Measurements from ENCODE around the gene ABCA6.

ABCA6 gene

DNA sequence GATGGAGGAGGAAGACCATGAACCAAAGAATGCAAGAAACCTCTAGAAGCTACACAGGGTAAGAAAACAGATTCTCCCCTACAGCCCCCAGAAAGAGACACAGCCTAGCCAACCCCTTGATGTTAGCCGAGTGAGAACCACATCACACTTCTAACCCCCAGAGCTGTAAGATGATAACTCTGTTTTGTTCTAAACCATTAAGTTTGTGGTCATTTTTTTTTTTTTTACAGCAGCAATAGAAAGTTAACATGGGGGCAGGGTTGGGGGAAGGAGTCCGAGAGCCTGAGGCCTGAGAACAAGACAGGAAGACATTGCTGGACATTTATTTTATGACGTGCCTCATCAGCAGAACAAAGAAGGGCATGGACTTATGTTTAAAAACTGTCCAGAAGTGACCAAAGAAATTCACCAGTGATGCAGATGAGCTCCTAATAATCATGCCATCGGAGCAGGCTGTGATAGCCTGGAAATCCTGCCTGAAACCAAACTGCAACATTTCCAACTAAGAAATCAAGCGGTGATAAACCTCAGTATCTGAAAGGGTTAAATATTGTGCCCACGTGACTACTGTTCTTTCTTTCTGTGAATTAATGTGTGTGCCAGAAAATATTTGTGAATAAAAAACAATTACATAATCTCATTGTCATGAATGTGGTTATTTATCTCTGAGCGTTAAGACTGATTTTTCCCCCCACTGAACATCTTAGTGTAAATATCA is 82.1 kb downstream of the ABCA6 start:
- Histone ChIP-seq H4K20me1 (ENCODE audit: control insufficient read depth, insufficient read depth, low read depth, low read length) (no peaks in the 10 kb centered on the region), H3K9me3 (ENCODE audit: control insufficient read depth, insufficient read depth, low read length) (no peaks in the 10 kb centered on the region), H3K27me3 (ENCODE audit: control insufficient read depth, low read length) (no peaks in the 10 kb centered on the region; the same call in 1 of the 2 replicates), H3K4me2 (ENCODE audit: low read length) (no peak overlapping the region), H3K4me3 (ENCODE audit: low read length) (no peak overlapping the region), H3K9me2 (replicated peaks; ENCODE audit: control insufficient read depth, low read length) (no peaks in the 10 kb centered on the region), H3K4me1 (ENCODE audit: control insufficient read depth, low read length) (no peaks in the 10 kb centered on the region), H3K79me2 (ENCODE audit: control insufficient read depth, low read length) (no peaks in the 10 kb centered on the region), H3F3A (ENCODE audit: control insufficient read depth, insufficient read depth) (no peaks in the 10 kb centered on the region), H3K36me3 (ENCODE audit: control insufficient read depth, low read length) (no peaks in the 10 kb centered on the region), H3K27ac (ENCODE audit: low read depth, low read length) (no peak overlapping the region)
- TF ChIP-seq EZH2phosphoT487 (IDR thresholded peaks at IDR 0.05; ENCODE audit: borderline replicate concordance, low read length) = no peak

DNA sequence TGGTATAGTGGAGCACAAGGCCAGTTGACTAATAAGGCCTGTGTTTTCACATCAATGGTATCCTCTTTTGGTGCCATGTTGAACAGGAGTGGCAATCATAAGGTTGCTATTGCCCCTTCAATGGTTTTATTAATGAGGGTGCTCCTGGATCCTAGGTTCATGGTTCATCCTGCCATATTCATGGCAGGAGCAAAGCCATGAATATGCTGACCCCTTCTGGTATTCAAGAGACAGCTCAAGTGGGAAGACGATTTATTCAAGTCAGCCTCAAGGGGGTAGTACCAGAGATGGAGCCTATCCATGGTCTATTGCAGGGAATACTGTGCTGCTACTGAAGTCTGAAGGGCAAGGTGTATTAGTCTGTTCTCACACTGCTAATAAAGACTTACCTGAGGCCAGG is 83.5 kb downstream of the ABCA6 start:
- Histone ChIP-seq H3K9me3 (ENCODE audit: control insufficient read depth, insufficient read depth, low read length) (no peaks in the 10 kb centered on the region), H3K4me3 (ENCODE audit: low read length) (no peak overlapping the region), H3K79me2 (ENCODE audit: control insufficient read depth, low read length) (no peaks in the 10 kb centered on the region), H3K36me3 (ENCODE audit: control insufficient read depth, low read length) (no peaks in the 10 kb centered on the region), H3K27ac (ENCODE audit: low read depth, low read length) (no peak overlapping the region), H3K27me3 (ENCODE audit: control insufficient read depth, low read length) (no peaks in the 10 kb centered on the region; the same call in 1 of the 2 replicates), H3K9me2 (replicated peaks; ENCODE audit: control insufficient read depth, low read length) (no peaks in the 10 kb centered on the region), H3K4me2 (ENCODE audit: low read length) (no peak overlapping the region), H4K20me1 (ENCODE audit: control insufficient read depth, insufficient read depth, low read depth, low read length) (no peaks in the 10 kb centered on the region), H3K4me1 (ENCODE audit: control insufficient read depth, low read length) (no peaks in the 10 kb centered on the region), H3F3A (ENCODE audit: control insufficient read depth, insufficient read depth) (no peaks in the 10 kb centered on the region)
- TF ChIP-seq, protein P1, sequence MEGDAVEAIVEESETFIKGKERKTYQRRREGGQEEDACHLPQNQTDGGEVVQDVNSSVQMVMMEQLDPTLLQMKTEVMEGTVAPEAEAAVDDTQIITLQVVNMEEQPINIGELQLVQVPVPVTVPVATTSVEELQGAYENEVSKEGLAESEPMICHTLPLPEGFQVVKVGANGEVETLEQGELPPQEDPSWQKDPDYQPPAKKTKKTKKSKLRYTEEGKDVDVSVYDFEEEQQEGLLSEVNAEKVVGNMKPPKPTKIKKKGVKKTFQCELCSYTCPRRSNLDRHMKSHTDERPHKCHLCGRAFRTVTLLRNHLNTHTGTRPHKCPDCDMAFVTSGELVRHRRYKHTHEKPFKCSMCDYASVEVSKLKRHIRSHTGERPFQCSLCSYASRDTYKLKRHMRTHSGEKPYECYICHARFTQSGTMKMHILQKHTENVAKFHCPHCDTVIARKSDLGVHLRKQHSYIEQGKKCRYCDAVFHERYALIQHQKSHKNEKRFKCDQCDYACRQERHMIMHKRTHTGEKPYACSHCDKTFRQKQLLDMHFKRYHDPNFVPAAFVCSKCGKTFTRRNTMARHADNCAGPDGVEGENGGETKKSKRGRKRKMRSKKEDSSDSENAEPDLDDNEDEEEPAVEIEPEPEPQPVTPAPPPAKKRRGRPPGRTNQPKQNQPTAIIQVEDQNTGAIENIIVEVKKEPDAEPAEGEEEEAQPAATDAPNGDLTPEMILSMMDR (IDR thresholded peaks at IDR 0.05; ENCODE audit: low read depth, low read length, poor library complexity, severe bottlenecking) = peak; percentile 17
- no peak for TF ChIP-seq EZH2phosphoT487 (IDR thresholded peaks at IDR 0.05; ENCODE audit: borderline replicate concordance, low read length)

DNA sequence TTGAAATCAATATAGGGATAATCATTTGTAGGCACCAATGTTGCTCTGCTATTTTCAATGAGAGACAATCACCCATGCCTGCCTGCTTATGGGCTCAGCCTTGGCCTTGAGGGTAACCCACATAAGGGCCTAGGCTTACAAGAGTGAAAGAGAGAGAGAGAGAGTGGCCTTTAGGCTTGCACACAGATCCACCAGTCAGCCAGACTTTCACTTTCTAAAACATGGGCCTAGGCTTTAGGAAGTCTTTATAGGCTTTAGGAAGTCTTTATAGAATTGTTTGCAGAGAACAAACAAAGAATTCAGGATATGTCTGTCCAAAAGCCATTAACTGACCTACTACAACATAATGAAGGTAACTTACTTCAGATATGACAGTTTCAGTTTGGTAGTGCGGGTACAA is 84.4 kb downstream of the ABCA6 start:
- Histone ChIP-seq H3F3A (ENCODE audit: control insufficient read depth, insufficient read depth) (no peaks in the 10 kb centered on the region), H3K4me3 (ENCODE audit: low read length) (no peak overlapping the region), H3K27ac (ENCODE audit: low read depth, low read length) (no peak overlapping the region), H3K36me3 (ENCODE audit: control insufficient read depth, low read length) (no peaks in the 10 kb centered on the region), H3K9me3 (ENCODE audit: control insufficient read depth, insufficient read depth, low read length) (no peaks in the 10 kb centered on the region), H3K4me1 (ENCODE audit: control insufficient read depth, low read length) (no peaks in the 10 kb centered on the region), H4K20me1 (ENCODE audit: control insufficient read depth, insufficient read depth, low read depth, low read length) (no peaks in the 10 kb centered on the region), H3K9me2 (replicated peaks; ENCODE audit: control insufficient read depth, low read length) (no peaks in the 10 kb centered on the region), H3K4me2 (ENCODE audit: low read length) (no peak overlapping the region), H3K27me3 (ENCODE audit: control insufficient read depth, low read length) (no peaks in the 10 kb centered on the region; the same call in 1 of the 2 replicates), H3K79me2 (ENCODE audit: control insufficient read depth, low read length) (no peaks in the 10 kb centered on the region)
- TF ChIP-seq, protein P1 (IDR thresholded peaks at IDR 0.05; ENCODE audit: low read depth, low read length, poor library complexity, severe bottlenecking) = no peak
- no peak for TF ChIP-seq EZH2phosphoT487 (IDR thresholded peaks at IDR 0.05; ENCODE audit: borderline replicate concordance, low read length)

DNA sequence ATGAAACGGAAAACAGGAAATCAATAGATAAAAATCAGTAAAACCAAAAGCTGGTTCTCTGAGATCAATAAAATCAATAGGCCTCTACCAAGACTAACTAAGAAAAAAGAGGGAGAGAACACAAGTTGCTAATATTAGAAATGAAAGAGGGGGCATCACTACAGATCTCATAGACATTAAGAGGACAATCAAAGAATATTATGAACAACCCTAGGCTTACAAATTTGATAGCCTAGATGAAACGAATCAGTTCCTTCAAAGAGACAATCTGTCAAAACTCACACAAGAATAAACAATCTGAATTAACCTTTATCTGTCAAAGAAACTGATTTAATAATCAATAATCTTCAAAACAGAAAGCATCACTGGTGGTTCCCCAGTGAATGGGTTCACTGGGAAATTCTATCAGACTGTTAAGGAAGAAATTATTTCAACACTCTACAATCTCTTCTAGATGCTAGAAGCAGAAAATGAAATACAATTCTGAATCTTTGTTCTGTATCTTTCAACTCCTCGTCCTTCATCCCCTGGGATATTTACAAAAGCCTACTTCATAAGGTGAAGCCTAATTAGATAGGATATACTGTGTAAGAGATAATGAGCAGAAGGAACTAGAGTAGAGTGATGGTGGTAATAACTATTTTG is 85.4 kb downstream of the ABCA6 start:
- H4K20me1 ChIP-seq (ENCODE audit: control insufficient read depth, insufficient read depth, low read depth, low read length) = no peaks in the 10 kb centered on the region

More for the DNA sequence above, 85.4 kb downstream of the ABCA6 start:
- no peaks in the 10 kb centered on the region for H3K9me2 ChIP-seq (replicated peaks; ENCODE audit: control insufficient read depth, low read length)
- H3K27ac ChIP-seq (ENCODE audit: low read depth, low read length) = no peak overlapping the region
- no peak for TF ChIP-seq EZH2phosphoT487 (IDR thresholded peaks at IDR 0.05; ENCODE audit: borderline replicate concordance, low read length)
- H3K79me2 ChIP-seq (ENCODE audit: control insufficient read depth, low read length) = no peaks in the 10 kb centered on the region
- no peaks in the 10 kb centered on the region for H3K4me1 ChIP-seq (ENCODE audit: control insufficient read depth, low read length)
- H3K27me3 ChIP-seq (ENCODE audit: control insufficient read depth, low read length) = no peaks in the 10 kb centered on the region; the same call in 1 of the 2 replicates
- H3K9me3 ChIP-seq (ENCODE audit: control insufficient read depth, insufficient read depth, low read length) = no peaks in the 10 kb centered on the region
- no peaks in the 10 kb centered on the region for H3K36me3 ChIP-seq (ENCODE audit: control insufficient read depth, low read length)
- H3K4me2 ChIP-seq (ENCODE audit: low read length) = no peak overlapping the region
- H3K4me3 ChIP-seq (ENCODE audit: low read length) = no peak overlapping the region
- H3F3A ChIP-seq (ENCODE audit: control insufficient read depth, insufficient read depth) = no peaks in the 10 kb centered on the region
